Panc1 (cell line): Measurements from ENCODE around the gene SKAP1.

Experiments used
- CTCF ChIP-seq: fragments of 450-650 bp; IDR thresholded peaks from 2 replicates; pipeline ENCODE4 v1.5.1; 2017; ENCODE audit warnings: mild to moderate bottlenecking
- POLR2AphosphoS5 ChIP-seq: IDR thresholded peaks from 2 replicates; pipeline ENCODE4 v1.6.1; 2012; ENCODE audit warnings: mild to moderate bottlenecking, low read depth, low read length, moderate library complexity

GRCh38 chr17:48463526-48463925 lies 33.5 kb upstream of the SKAP1 start:
- no peak for TF ChIP-seq CTCF
- TF ChIP-seq POLR2AphosphoS5: no peak
